ENCODE measurements around the gene AFG1L.

- TF ChIP-seq EP300 (IDR thresholded peaks at IDR 0.05) = no peak
- TF ChIP-seq POLR2A (IDR thresholded peaks at IDR 0.05) = no peak
- peak in 1 of 7 experiments; percentile 26 for TF ChIP-seq CTCF (IDR thresholded peaks at IDR 0.05)
- peak; percentile 65 to 94 (median 78) for TF ChIP-seq POLR2AphosphoS5 (IDR thresholded peaks at IDR 0.05)
Measured at GRCh38 chr6:108260809-108261569, 33.9 kb upstream of the AFG1L start, which contains the start of gene SNX3.

Data from stomach (tissue), 4 donors.